ENCODE data around the gene EI24.

GRCh38 chr11:125588505-125588904, 19.2 kb downstream of the EI24 start:
- TF ChIP-seq RFX5 (IDR thresholded peaks at IDR 0.05; ENCODE audit: low read length) (no peak), CHD2 (IDR thresholded peaks at IDR 0.05; ENCODE audit: low read length, partially characterized antibody) (no peak), CTCF (IDR thresholded peaks at IDR 0.05) (no peak), TAF1 (IDR thresholded peaks at IDR 0.05; ENCODE audit: borderline replicate concordance, low read depth, low read length) (no peak), POLR2AphosphoS5 (IDR thresholded peaks at IDR 0.05; ENCODE audit: low read depth, low read length) (no peak), RAD21 (IDR thresholded peaks at IDR 0.05; ENCODE audit: low read length) (no peak), NRF1 (IDR thresholded peaks at IDR 0.05; ENCODE audit: low read depth, low read length) (no peak), REST (IDR thresholded peaks at IDR 0.05; ENCODE audit: low read depth, low read length) (no peak)

Data from SK-N-SH (cell line).